Right atrium auricular region (tissue), 2 donors: ENCODE data around the gene MCFD2. TPM values are rescaled to one million over a fixed set of nuclear protein-coding genes. Genes with fewer than 3 reads are reported as not detected.

Experiments
- DNase-seq: peaks from one replicate; pipeline ENCODE4 v3.0.0-alpha.2; 2019; ENCODE audit warnings: low spot score
- H3K27ac ChIP-seq, 2 donors: fragments of 200-600 bp; sonication (generic); 1 replicate in 1 of 2; 2 replicates in 1 of 2; pipeline ENCODE4 v1.5.1; 2016 to 2019
- H3K27me3 ChIP-seq, 2 donors: fragments of 200-600 bp; sonication (generic); one replicate each; pipeline versions ENCODE4 v1.5.1 to v1.6.0; 2017 to 2019
- H3K36me3 ChIP-seq: fragments of 200-600 bp; sonication (generic); one replicate; pipeline ENCODE4 v1.5.1; 2016
- H3K4me1 ChIP-seq, 2 donors: fragments of 200-600 bp; sonication (generic); one replicate each; pipeline versions ENCODE4 v1.5.1 to v1.6.0; 2017 to 2019
- H3K4me3 ChIP-seq, 2 donors: fragments of 200-600 bp; sonication (generic); 1 replicate in 1 of 2; 2 replicates in 1 of 2; pipeline ENCODE4 v1.5.1; 2017 to 2019; ENCODE audit warnings: mild to moderate bottlenecking in 1 of 2, moderate library complexity in 1 of 2
- H3K9me3 ChIP-seq, 2 donors: fragments of 200-600 bp; sonication (generic); one replicate each; pipeline ENCODE4 v1.5.1; 2019
- CTCF ChIP-seq, 2 donors: fragments of 200-600 bp; sonication (generic); IDR thresholded peaks; one replicate each; pipeline ENCODE4 v1.5.1; 2019; ENCODE audit warnings: antibody characterized with exemption in 2 of 2
- total RNA-seq, 2 donors: library from RNA; depleted of rRNA; stranded (reverse); fragments of >200 nt; gene quantifications; one replicate each; pipeline ENCODE4 v1.1.0, GENCODE V29; 2016

MCFD2 gene
- total RNA-seq, 2 donors from 2014 or later, result 48.7 to 77.5 TPM

- TF ChIP-seq CTCF (IDR thresholded peaks at IDR 0.05), result no peak
- Histone ChIP-seq H3K36me3 (no peaks in the 10 kb centered on the region), H3K27ac (no peak overlapping the region), H3K4me1 (peaks cover 0 to 28% of the 10 kb centered on the region in 2 donors), H3K4me3 (no peak overlapping the region), H3K9me3 (no peaks in the 10 kb centered on the region), H3K27me3 (no peaks in the 10 kb centered on the region)
- DNase-seq, result no peak
Observed at GRCh38 chr2:46943881-46944798, 28.5 kb upstream of the MCFD2 start.

DNA sequence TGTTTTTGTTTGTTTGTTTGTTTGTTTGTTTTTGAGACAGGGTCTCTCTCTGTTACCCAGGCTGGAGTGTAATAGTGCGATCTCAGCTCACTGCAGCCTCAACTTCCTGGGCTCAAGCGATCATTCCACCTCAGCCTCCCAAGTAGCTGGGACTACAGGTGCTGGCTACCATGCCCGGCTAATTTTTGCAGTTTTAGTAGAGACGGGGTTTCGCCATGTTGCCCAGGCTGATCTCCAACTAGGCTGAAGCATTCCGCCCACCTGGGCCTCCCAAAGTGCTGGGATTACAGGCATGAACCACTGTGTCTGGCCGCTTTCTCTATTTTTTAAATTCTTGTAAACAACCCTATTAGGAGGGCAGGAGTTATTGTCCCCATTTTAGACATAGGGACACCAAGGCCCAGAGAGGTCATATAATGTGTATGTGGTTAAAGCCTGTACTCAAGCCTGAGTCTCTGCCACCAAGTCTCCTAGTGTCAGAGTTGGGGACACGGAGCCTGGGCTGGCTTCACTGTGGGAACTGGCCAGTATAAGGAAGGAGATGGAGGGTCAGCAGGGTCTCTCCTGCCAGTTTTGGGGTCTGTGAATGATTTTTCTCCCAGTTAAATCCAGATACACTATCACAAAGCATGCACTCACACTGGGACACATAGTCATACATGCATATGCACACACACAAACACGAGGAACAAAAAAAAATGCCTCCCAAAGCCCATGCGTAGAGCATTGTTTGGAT lies 27.5 kb upstream of the MCFD2 start:
- Histone ChIP-seq H3K4me1 (peaks cover 0 to 28% of the 10 kb centered on the region in 2 donors), H3K36me3 (no peaks in the 10 kb centered on the region), H3K27ac (no peak overlapping the region), H3K4me3 (peak overlapping the region in 1 of 2 donors; percentile 93), H3K9me3 (no peaks in the 10 kb centered on the region), H3K27me3 (no peaks in the 10 kb centered on the region)
- TF ChIP-seq CTCF (IDR thresholded peaks at IDR 0.05), result no peak
- no peak for DNase-seq

DNA sequence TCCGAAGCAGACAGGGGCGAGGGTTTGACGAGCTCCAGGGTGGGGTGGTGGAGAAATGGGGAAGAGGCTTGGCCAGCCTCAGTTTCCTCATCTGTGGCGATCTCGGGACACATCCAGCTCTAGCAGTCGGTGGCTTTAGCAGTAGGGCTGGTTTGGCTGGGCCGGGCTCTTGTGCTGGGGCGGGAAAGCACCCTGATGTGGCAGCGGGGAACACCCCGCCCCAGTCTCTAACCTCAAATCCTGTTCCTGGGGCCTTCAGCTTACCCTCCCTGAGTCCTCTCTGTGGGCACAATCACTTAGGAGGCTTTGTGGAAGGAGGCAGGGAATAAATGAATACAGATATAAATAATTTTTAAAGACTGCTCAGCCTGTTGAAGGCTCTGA lies 26.5 kb upstream of the MCFD2 start:
- H3K27ac ChIP-seq, result peak overlapping the region; percentile 74 to 83
- peak; percentile 71 for DNase-seq

DNA sequence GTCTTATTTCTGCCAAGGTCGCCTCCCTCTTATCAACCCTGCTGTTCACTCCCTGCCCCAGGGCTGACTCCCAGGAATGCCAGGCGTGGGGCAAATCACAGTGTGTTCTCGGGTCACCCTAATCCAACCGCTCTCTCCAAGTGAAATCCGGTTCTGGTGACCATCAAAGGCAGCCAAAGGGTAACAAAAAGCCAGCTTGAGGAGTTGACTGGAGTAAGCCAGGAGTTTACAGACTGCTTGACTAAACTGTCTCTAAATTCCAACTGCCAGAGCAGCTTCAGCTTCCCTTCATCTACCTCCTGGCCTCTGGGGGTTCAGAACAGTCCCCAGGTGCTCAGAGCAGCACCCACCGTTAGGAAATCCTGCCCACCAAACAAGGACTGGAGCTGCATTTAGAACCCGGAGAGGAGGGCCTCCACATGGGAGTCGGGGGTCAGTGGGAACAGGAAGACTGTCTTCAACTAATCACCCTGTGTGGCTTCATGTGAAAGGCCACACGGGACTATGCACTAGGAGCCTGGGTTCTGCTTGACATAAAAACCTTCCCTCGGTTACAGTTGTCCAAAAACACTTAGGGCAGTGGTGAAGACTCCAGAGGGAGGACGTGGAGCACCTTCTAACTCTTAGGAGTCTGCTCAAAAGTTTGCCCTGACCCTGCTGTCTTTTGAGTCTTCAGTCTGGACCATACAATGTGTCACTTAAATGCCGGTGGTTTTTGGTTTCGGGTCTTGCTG lies 24.2 kb upstream of the MCFD2 start:
- H3K4me1 ChIP-seq, result peaks cover 0 to 28% of the 10 kb centered on the region in 2 donors
- DNase-seq, result no peak
- no peaks in the 10 kb centered on the region for H3K9me3 ChIP-seq
- peak overlapping the region in 1 of 2 donors; percentile 59 for H3K4me3 ChIP-seq
- no peaks in the 10 kb centered on the region for H3K36me3 ChIP-seq
- H3K27ac ChIP-seq, result peak overlapping the region; percentile 92 to 96
- TF ChIP-seq CTCF (IDR thresholded peaks at IDR 0.05), result no peak
- no peaks in the 10 kb centered on the region for H3K27me3 ChIP-seq

More for the DNA sequence above, 26.5 kb upstream of the MCFD2 start:
- peaks cover 0 to 28% of the 10 kb centered on the region in 2 donors for H3K4me1 ChIP-seq
- no peaks in the 10 kb centered on the region for H3K27me3 ChIP-seq
- peak overlapping the region; percentile 70 to 93 for H3K4me3 ChIP-seq
- H3K36me3 ChIP-seq, result no peaks in the 10 kb centered on the region
- no peaks in the 10 kb centered on the region for H3K9me3 ChIP-seq
- TF ChIP-seq CTCF (IDR thresholded peaks at IDR 0.05), result no peak

DNA sequence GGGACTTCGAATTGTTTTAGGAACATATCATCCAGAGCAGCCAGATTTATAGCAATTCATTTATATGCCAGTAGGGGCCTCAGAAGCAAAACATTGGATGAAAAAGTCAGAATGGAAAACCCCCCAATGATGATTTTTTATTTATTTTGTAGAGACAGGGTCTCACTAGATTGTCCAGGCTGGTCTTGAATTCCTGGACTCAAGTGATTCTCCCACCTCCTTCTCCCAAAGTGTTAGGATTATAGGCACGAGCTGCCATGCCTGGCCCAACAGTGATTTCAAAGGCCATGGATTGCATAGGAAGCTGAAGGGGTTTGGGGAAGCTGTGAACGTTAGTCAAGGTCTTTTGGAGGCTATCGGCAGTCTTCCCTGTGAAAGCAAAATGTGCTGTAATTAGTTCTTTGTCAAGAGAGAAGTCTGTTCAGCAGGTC lies 21.9 kb upstream of the MCFD2 start:
- Histone ChIP-seq H3K4me3 (no peak overlapping the region), H3K27ac (no peak overlapping the region), H3K27me3 (no peaks in the 10 kb centered on the region), H3K9me3 (no peaks in the 10 kb centered on the region), H3K4me1 (peaks cover 0 to 22% of the 10 kb centered on the region in 2 donors), H3K36me3 (no peaks in the 10 kb centered on the region)
- peak; percentile 14 to 48 for TF ChIP-seq CTCF (IDR thresholded peaks at IDR 0.05)
- DNase-seq, result no peak
